HEK293T (cell line): ENCODE data around the gene HSD3B1.

Source experiments
- CTCF ChIA-PET: fragments of 350-600 bp; formaldehyde crosslinking; extraction: SDS; loops from one replicate; lab custom pipeline; 2021; ENCODE audit warnings: antibody characterized with exemption, inconsistent platforms; lab: Yijun Ruan, JAX
- POLR2A ChIA-PET: fragments of 350-600 bp; formaldehyde crosslinking; extraction: SDS; loops from one replicate; lab custom pipeline; 2020; ENCODE audit warnings: antibody characterized with exemption, inconsistent platforms; lab: Yijun Ruan, JAX
- DNase-seq: peaks from one replicate; pipeline ENCODE4 v3.0.0; 2012; ENCODE audit warnings: mixed read lengths; ENCODE audit errors: extremely low spot score
- ARNT ChIP-seq: fragments of 450-650 bp; IDR thresholded peaks from 2 replicates; pipeline ENCODE4 v1.6.1; 2017; ENCODE audit warnings: mild to moderate bottlenecking
- BHLHE40 ChIP-seq: fragments of 450-650 bp; IDR thresholded peaks from 2 replicates; pipeline ENCODE4 v1.6.1; 2016; ENCODE audit warnings: mild to moderate bottlenecking, moderate library complexity, borderline replicate concordance
- CTBP1 ChIP-seq: fragments of 450-650 bp; IDR thresholded peaks from 2 replicates; pipeline ENCODE4 v1.6.1; 2016; ENCODE audit warnings: borderline replicate concordance
- ELF4 ChIP-seq: fragments of 450-650 bp; IDR thresholded peaks from 2 replicates; pipeline ENCODE4 v1.6.1; 2017; ENCODE audit warnings: antibody characterized with exemption
- FOXA1 ChIP-seq: fragments of 450-650 bp; IDR thresholded peaks from 2 replicates; pipeline ENCODE4 v1.6.1; 2016; ENCODE audit warnings: mild to moderate bottlenecking
- FOXK2 ChIP-seq: fragments of 450-650 bp; IDR thresholded peaks from 2 replicates; pipeline ENCODE4 v1.6.1; 2016; ENCODE audit warnings: mild to moderate bottlenecking
- FOXM1 ChIP-seq: fragments of 450-650 bp; IDR thresholded peaks from 2 replicates; pipeline ENCODE4 v1.6.1; 2017; ENCODE audit warnings: mild to moderate bottlenecking, borderline replicate concordance
- HDGF ChIP-seq: fragments of 450-650 bp; IDR thresholded peaks from 2 replicates; pipeline ENCODE4 v1.6.1; 2017; ENCODE audit warnings: antibody characterized with exemption, borderline replicate concordance
- L3MBTL2 ChIP-seq: fragments of 450-650 bp; conservative IDR thresholded peaks from 2 replicates; pipeline ENCODE4 v1.6.1; 2016; ENCODE audit warnings: mild to moderate bottlenecking
- LEF1 ChIP-seq: fragments of 450-650 bp; IDR thresholded peaks from 2 replicates; pipeline ENCODE4 v1.6.1; 2017; ENCODE audit warnings: mild to moderate bottlenecking, borderline replicate concordance
- NFRKB ChIP-seq: fragments of 450-650 bp; IDR thresholded peaks from 2 replicates; pipeline ENCODE4 v1.6.1; 2016; ENCODE audit warnings: mild to moderate bottlenecking, moderate library complexity
- SP1 ChIP-seq: fragments of 450-650 bp; IDR thresholded peaks from 2 replicates; pipeline ENCODE4 v1.6.1; 2017
- SUZ12 ChIP-seq: fragments of 450-650 bp; IDR thresholded peaks from 2 replicates; pipeline ENCODE4 v1.6.1; 2016; ENCODE audit warnings: mild to moderate bottlenecking
- TARDBP ChIP-seq: fragments of 450-650 bp; IDR thresholded peaks from 2 replicates; pipeline ENCODE4 v1.6.1; 2016
- ZNF384 ChIP-seq: fragments of 450-650 bp; IDR thresholded peaks from 2 replicates; pipeline ENCODE4 v1.6.1; 2016
- TF ChIP-seq, protein P1 (sequence below): fragments of 450-650 bp; IDR thresholded peaks from 2 replicates; pipeline ENCODE4 v1.6.1; 2016

HSD3B1 gene

DNA sequence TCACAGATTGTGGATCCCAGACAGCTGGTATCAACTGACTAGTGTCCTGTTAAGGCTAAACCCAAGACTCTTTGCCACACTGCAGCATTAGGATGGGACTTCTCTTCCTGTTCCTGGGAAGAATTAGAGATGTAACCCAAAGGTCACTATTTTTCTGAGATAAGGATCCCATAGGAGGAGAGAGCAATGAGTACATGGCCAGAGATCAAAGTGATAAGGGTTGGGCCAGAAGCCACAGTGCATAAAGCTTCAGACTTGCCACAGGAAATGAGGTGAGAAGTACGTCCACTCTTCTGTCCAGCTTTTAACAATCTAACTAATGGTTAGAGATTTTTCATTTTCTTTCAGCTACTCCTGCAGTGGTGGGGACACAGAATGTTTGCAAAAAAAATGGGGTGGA, at the start of gene HSD3B1:
HSD3B1 (plus strand) TSS at position 270 of the 400 bp plus-strand sequence. CDS start 267 bp downstream, outside the sequence.
- DNase-seq, result no peak
- TF ChIP-seq ELF4, result no peak
- no peak for TF ChIP-seq FOXK2
- TF ChIP-seq FOXA1, result no peak
- TF ChIP-seq ARNT, result no peak
- TF ChIP-seq ZNF384, result no peak
- no peak for TF ChIP-seq L3MBTL2
- no peak for TF ChIP-seq SP1
- no peak for TF ChIP-seq BHLHE40
- TF ChIP-seq NFRKB, result no peak
- TF ChIP-seq, protein P1, sequence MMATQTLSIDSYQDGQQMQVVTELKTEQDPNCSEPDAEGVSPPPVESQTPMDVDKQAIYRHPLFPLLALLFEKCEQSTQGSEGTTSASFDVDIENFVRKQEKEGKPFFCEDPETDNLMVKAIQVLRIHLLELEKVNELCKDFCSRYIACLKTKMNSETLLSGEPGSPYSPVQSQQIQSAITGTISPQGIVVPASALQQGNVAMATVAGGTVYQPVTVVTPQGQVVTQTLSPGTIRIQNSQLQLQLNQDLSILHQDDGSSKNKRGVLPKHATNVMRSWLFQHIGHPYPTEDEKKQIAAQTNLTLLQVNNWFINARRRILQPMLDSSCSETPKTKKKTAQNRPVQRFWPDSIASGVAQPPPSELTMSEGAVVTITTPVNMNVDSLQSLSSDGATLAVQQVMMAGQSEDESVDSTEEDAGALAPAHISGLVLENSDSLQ, result no peak
- TF ChIP-seq LEF1, result no peak
- TF ChIP-seq HDGF, result no peak
- ChIA-PET CTCF (no interaction called here), POLR2A (no interaction called here)

DNA sequence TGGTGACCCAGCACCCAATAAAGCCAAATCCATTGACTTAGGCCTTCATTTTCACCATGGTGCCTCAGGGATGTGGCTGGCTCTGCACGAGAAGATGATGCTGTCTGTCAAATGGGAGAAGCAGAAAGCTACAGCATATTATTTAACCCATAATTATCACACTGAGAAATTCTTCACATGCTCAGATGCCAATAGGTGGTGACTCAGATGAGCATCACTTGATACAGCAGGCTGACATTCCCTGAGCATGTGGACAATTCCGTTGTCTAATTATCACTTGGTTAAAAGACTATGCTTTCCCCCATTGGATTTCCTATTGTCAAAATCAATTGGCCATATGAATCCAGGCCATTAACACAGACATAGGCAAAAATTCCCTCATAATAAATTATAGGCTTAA, 44.0 kb upstream of the HSD3B1 start:
- no peak for DNase-seq
- TF ChIP-seq BHLHE40 (no peak), LEF1 (no peak)
- POLR2A ChIA-PET, result no interaction called here
- CTCF ChIA-PET, result interaction anchor here (0.7 kb wide), 1 partner anchor 31 kb away, joined by 3 read pairs; no protein-coding TSS in a partner anchor

DNA sequence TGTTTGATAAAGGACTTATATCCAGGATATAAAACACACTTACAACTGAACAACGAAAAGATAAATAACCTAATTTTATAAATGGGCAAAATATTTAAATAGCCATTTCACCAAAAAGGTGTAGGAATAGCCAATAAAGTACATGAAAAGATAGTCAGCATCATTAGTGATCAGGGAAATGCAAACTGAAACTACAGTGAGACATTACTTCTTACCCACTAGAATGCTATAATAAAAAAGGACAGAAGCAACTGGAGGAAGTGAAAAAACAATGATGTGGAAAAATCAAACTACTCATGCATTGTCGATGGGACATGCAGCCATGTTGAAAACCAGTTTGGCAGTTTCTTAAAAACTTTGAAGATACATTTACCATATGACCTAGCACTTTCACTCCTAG, 43.4 kb upstream of the HSD3B1 start:
- POLR2A ChIA-PET, result no interaction called here
- no peak for DNase-seq
- CTCF ChIA-PET, result no interaction called here
- TF ChIP-seq TARDBP, result no peak

DNA sequence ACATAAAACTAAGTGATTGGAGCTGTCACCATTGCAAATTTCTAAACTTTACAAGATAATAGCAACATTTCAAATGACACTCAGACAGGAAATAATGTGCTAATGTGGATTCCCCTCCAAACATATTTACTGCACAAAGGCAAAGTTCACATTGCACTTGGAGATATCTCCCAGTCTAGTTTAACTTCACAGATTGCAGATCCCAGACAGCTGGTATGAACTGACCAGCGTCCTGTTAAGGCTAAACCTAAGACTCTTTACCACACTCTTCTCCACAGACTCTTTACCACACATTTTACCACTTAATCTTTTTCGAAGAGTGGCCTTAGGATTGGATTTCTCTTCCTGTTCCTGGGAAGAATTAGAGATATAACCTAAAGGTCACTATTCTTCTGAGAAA, 40.6 kb upstream of the HSD3B1 start:
- POLR2A ChIA-PET, result no interaction called here
- DNase-seq, result no peak
- no peak for TF ChIP-seq FOXA1
- TF ChIP-seq NFRKB, result no peak
- no peak for TF ChIP-seq SUZ12
- TF ChIP-seq LEF1, result no peak
- TF ChIP-seq L3MBTL2, result no peak
- TF ChIP-seq BHLHE40, result no peak
- no peak for TF ChIP-seq TARDBP
- TF ChIP-seq ARNT, result no peak
- TF ChIP-seq FOXM1, result no peak
- no peak for TF ChIP-seq ZNF384
- TF ChIP-seq CTBP1, result no peak
- no peak for TF ChIP-seq ELF4
- no peak for TF ChIP-seq SP1
- no peak for TF ChIP-seq HDGF
- TF ChIP-seq, protein P1, result no peak
- TF ChIP-seq FOXK2, result no peak
- CTCF ChIA-PET, result no interaction called here

DNA sequence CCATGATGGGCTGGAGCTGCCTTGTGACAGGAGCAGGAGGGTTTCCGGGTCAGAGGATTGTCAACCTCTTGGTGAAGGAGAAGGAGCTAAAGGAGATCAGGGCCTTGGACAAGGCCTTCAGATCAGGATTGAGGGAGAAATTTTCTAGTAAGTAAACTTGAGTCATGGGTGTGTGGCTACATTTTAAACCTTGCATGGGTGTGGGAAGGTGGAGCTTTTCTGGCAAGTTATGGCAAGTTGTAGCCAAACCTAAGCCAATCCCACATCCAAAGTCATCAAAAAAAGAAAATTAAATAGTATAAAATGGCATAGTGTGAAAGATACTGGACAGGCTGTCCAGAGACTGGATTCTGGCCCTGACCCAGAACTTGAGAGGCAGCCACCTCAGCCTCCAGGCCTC, 39.8 kb upstream of the HSD3B1 start:
- CTCF ChIA-PET, result interaction anchor here (0.6 to 0.8 kb wide), 3 partner anchors 8 to 190 kb away, joined by 3 to 6 read pairs (median 3); no protein-coding TSS in a partner anchor
- POLR2A ChIA-PET, result no interaction called here
- DNase-seq, result no peak
- TF ChIP-seq, protein P1, result no peak
- TF ChIP-seq SUZ12, result no peak
- no peak for TF ChIP-seq BHLHE40

DNA sequence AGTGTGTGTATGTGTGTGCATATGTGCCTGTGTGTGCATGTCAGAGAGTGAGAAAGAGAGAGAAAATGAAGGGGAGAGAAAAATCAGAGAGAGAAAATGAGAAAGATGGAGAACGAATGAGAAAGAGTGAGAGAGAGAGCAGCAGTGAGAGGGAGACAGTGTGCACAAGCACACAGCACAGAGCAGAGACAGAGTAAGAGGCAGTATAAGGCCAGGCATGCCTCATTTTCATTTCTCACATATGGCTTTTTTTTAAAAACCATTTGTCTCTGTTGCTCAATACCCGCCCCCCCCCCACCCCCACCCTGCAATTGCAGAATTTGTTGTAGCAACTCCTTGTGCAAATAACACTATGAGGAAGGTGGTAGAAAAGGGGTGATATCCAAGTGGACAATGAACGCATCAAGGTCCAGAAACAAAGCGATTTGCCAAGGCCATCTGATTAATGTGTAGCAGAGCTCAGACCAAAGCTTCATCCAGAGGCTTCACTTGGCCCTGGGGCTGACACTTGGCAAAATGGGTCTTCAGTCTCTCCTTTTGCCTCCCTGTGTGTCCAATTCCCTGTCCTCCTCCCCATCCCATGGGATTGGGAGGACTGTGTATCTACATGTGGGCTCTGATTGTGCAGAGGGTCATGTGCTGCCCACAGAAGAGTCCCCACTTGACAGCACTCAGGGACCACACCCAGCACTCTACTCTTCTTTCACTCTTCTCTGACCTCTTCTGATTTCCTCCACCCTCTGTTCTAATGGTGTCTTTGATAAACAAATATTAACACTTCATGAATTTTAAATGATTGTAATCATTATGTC, 38.9 kb upstream of the HSD3B1 start:
- POLR2A ChIA-PET, result no interaction called here
- TF ChIP-seq ZNF384 (no peak), SP1 (no peak), L3MBTL2 (no peak), ELF4 (no peak), FOXA1 (no peak), CTBP1 (no peak), SUZ12 (no peak), TARDBP (no peak), BHLHE40 (no peak), LEF1 (no peak), HDGF (no peak), NFRKB (no peak), FOXM1 (no peak), ARNT (no peak), FOXK2 (no peak)
- TF ChIP-seq, protein P1, result no peak
- CTCF ChIA-PET, result interaction anchor here (0.6 to 0.7 kb wide), 2 partner anchors 8 to 95 kb away, joined by 3 read pairs; no protein-coding TSS in a partner anchor
- no peak for DNase-seq
